OCI-LY3 (cell line): Measurements from ENCODE around the gene EIF2S1.
A peak's percentile ranks its signal among the peaks of the same experiment; 100 is the strongest.

ENCODE experiments used
- EZH2phosphoT487 ChIP-seq: fragments of 200-600 bp; shearing (Covaris generic); IDR thresholded peaks from 2 replicates; pipeline ENCODE4 v1.6.1; 2018; ENCODE audit warnings: antibody characterized with exemption, mixed run types, low read depth
- TF ChIP-seq, protein P1 (sequence below): fragments of 200-600, 300-600 bp; sonication (generic); IDR thresholded peaks from 2 replicates; pipeline ENCODE4 v1.5.1; 2014; ENCODE audit warnings: antibody characterized with exemption, low read length, low read depth

DNA sequence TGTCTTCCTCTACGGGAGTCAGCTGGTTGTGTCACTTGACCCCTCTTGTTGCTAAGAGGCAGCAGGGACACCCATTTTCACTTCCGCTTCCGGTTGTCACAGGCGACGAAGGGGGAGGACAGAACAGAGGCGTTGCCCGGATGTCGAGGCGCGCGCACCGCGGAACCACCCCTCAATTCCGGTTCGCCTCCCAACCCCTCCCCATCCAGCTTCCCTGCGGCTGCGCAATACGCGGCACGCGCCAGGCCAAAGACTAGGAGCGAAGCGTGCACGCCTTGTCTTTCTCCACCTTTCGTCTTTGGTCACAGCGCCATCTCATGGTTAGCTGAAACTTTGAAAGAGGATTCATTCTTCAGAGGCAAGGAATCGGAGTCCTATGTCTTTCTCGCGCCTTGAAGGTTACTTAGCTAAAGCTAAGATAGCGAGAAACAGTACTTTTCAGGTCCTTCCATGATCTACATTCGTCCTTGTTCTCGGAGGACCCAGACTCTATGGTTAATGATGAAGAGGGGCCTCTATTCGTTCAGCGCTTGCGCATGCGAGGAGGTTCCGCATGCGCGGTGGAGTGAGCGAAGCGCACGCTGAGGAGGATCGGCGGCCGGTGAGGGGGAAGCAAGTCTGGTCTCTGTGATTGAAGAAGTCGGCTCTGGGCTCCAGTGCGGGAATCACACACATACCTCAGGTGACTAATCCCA, at the start of gene EIF2S1, which contains the start of gene ATP6V1D:
- TF ChIP-seq, protein P1, sequence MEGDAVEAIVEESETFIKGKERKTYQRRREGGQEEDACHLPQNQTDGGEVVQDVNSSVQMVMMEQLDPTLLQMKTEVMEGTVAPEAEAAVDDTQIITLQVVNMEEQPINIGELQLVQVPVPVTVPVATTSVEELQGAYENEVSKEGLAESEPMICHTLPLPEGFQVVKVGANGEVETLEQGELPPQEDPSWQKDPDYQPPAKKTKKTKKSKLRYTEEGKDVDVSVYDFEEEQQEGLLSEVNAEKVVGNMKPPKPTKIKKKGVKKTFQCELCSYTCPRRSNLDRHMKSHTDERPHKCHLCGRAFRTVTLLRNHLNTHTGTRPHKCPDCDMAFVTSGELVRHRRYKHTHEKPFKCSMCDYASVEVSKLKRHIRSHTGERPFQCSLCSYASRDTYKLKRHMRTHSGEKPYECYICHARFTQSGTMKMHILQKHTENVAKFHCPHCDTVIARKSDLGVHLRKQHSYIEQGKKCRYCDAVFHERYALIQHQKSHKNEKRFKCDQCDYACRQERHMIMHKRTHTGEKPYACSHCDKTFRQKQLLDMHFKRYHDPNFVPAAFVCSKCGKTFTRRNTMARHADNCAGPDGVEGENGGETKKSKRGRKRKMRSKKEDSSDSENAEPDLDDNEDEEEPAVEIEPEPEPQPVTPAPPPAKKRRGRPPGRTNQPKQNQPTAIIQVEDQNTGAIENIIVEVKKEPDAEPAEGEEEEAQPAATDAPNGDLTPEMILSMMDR: peak; percentile 100
- TF ChIP-seq EZH2phosphoT487: no peak
